GM23248 (cell line): ENCODE results near the gene NELFA. TPM values are rescaled to one million over a fixed set of nuclear protein-coding genes. Genes with fewer than 3 reads are reported as not detected.

Source experiments
- DNase-seq: peaks from one replicate; pipeline ENCODE4 v3.0.0-alpha.2; 2015
- H2AFZ ChIP-seq: fragments of 200-600 bp; sonication (generic); 2 replicates; pipeline ENCODE4 v1.6.1; 2016; ENCODE audit warnings: antibody characterized with exemption
- H3F3A ChIP-seq: fragments of 200-600 bp; sonication (generic); 2 replicates; pipeline ENCODE4 v1.6.1; 2016; ENCODE audit warnings: mild to moderate bottlenecking, antibody characterized with exemption, mixed run types; ENCODE audit not compliant: insufficient read depth
- H3K27ac ChIP-seq: fragments of 200-600 bp; sonication (generic); 2 replicates; pipeline ENCODE4 v1.5.1; 2016; ENCODE audit warnings: mild to moderate bottlenecking
- H3K27me3 ChIP-seq: fragments of 200-600 bp; sonication (generic); replicated peaks from 2 replicates; pipeline ENCODE4 v1.6.1; 2016; ENCODE audit warnings: mild to moderate bottlenecking; ENCODE audit not compliant: insufficient read depth
- H3K36me3 ChIP-seq: fragments of 200-600 bp; sonication (generic); 2 replicates; pipeline ENCODE4 v1.6.1; 2016; ENCODE audit warnings: low read depth, mild to moderate bottlenecking
- H3K4me1 ChIP-seq: fragments of 200-600 bp; sonication (generic); 2 replicates; pipeline ENCODE4 v1.6.1; 2016; ENCODE audit warnings: mild to moderate bottlenecking; ENCODE audit not compliant: insufficient read depth
- H3K4me2 ChIP-seq: fragments of 200-600 bp; sonication (generic); one replicate; pipeline ENCODE4 v1.6.1; 2016; ENCODE audit warnings: mild to moderate bottlenecking; ENCODE audit not compliant: unreplicated experiment
- H3K4me3 ChIP-seq: fragments of 200-600 bp; sonication (generic); 2 replicates; pipeline ENCODE4 v1.5.1; 2016; ENCODE audit warnings: mild to moderate bottlenecking
- H3K79me2 ChIP-seq: fragments of 200-600 bp; sonication (generic); 2 replicates; pipeline ENCODE4 v1.6.1; 2016; ENCODE audit warnings: mild to moderate bottlenecking; ENCODE audit not compliant: insufficient read depth
- H3K9ac ChIP-seq: fragments of 200-600 bp; sonication (generic); 2 replicates; pipeline ENCODE4 v1.6.1; 2016; ENCODE audit warnings: mild to moderate bottlenecking
- H3K9me2 ChIP-seq: fragments of 200-600 bp; sonication (generic); 2 replicates; pipeline ENCODE4 v1.6.1; 2016; ENCODE audit warnings: mixed run types, mild to moderate bottlenecking, moderate library complexity; ENCODE audit not compliant: insufficient read depth
- H3K9me3 ChIP-seq: fragments of 200-600 bp; sonication (generic); one replicate; pipeline ENCODE4 v1.6.1; 2017; ENCODE audit warnings: low read depth
- H4K20me1 ChIP-seq: fragments of 200-600 bp; sonication (generic); 2 replicates; pipeline ENCODE4 v1.6.0; 2016; ENCODE audit not compliant: insufficient read depth
- EZH2 ChIP-seq: fragments of 200-600 bp; sonication (generic); IDR thresholded peaks from 2 replicates; pipeline ENCODE4 v1.6.1; 2018; ENCODE audit warnings: antibody characterized with exemption, mild to moderate bottlenecking; ENCODE audit not compliant: insufficient read depth, poor library complexity, severe bottlenecking
- EZH2phosphoT487 ChIP-seq: fragments of 200-600 bp; sonication (generic); IDR thresholded peaks from 2 replicates; pipeline ENCODE4 v1.6.1; 2018; ENCODE audit warnings: antibody characterized with exemption, moderate library complexity, mild to moderate bottlenecking, low read depth; ENCODE audit not compliant: insufficient read depth
- WGBS, 2 experiments: methylation state at CpG; one replicate each; pipeline ENCODE4 v1.1.6; 2015 to 2017; ENCODE audit warnings: low lambda C conversion rate in 2 of 2, low coverage in 1 of 2; ENCODE audit errors: missing lambda C conversion rate in 2 of 2; 5-methylcytosine and 5-hydroxymethylcytosine counted together
- in situ Hi-C: fragments of 300-500 bp; cut with MboI; formaldehyde crosslinking; loops from 2 replicates; pipeline ENCODE4 v1.15.0; 2020
- polyA plus RNA-seq: library from polyadenylated mRNA; unstranded; fragments of >200 nt; fragmentation: Nextera tagmentation; extraction: Ambion mirVana; gene quantifications from 2 replicates; pipeline ENCODE4 v1.2.1, GENCODE V29; 2016
- total RNA-seq: library from RNA; depleted of rRNA; stranded (reverse); fragments of >200 nt; shearing (Covaris generic); gene quantifications from 2 replicates; pipeline ENCODE4 v1.2.3, GENCODE V29; 2014

The NELFA gene
- total and polyA plus RNA-seq, 2 experiments from 2014 or later, result 18.7 to 23.6 TPM

GRCh38 chr4:1987296-1987695 lies 21.5 kb downstream of the NELFA start:
- in situ Hi-C loops, result no loop called here
- 95 to 96% methylated on average over 18 to 19 of the region's 19 CpGs for WGBS, 2 experiments

GRCh38 chr4:1986578-1987210 lies 22.1 kb downstream of the NELFA start:
- Histone ChIP-seq H3F3A (peaks cover 8% of the 10 kb centered on the region; the same call in 1 of the 2 replicates), H3K9me3 (no peaks in the 10 kb centered on the region), H3K9ac (no peak overlapping the region), H3K9me2 (no peaks in the 10 kb centered on the region), H3K4me3 (no peak overlapping the region), H3K4me2 (no peak overlapping the region), H3K36me3 (peaks cover 18% of the 10 kb centered on the region; the same call in 1 of the 2 replicates), H4K20me1 (no peaks in the 10 kb centered on the region), H2AFZ (no peak overlapping the region), H3K4me1 (no peaks in the 10 kb centered on the region), H3K27ac (no peak overlapping the region), H3K79me2 (peaks cover 11% of the 10 kb centered on the region), H3K27me3 (no peaks in the 10 kb centered on the region)
- no peak for DNase-seq
- no peak for TF ChIP-seq EZH2phosphoT487
- TF ChIP-seq EZH2, result no peak
- WGBS, 2 experiments, result 88 to 96% methylated on average over 19 to 20 of the region's 22 CpGs
- in situ Hi-C loops, result no loop called here

More at GRCh38 chr4:1987296-1987695, 21.5 kb downstream of the NELFA start:
- Histone ChIP-seq H3K9me2 (no peaks in the 10 kb centered on the region), H4K20me1 (no peaks in the 10 kb centered on the region), H3F3A (peaks cover 2% of the 10 kb centered on the region; the same call in 1 of the 2 replicates), H3K4me1 (no peaks in the 10 kb centered on the region), H2AFZ (no peak overlapping the region), H3K9me3 (no peaks in the 10 kb centered on the region), H3K4me2 (no peak overlapping the region), H3K36me3 (peaks cover 12% of the 10 kb centered on the region; the same call in 1 of the 2 replicates), H3K79me2 (peaks cover 17% of the 10 kb centered on the region), H3K9ac (no peak overlapping the region), H3K27me3 (no peaks in the 10 kb centered on the region), H3K27ac (no peak overlapping the region), H3K4me3 (no peak overlapping the region)
- TF ChIP-seq EZH2 (no peak), EZH2phosphoT487 (no peak)
- no peak for DNase-seq

DNA sequence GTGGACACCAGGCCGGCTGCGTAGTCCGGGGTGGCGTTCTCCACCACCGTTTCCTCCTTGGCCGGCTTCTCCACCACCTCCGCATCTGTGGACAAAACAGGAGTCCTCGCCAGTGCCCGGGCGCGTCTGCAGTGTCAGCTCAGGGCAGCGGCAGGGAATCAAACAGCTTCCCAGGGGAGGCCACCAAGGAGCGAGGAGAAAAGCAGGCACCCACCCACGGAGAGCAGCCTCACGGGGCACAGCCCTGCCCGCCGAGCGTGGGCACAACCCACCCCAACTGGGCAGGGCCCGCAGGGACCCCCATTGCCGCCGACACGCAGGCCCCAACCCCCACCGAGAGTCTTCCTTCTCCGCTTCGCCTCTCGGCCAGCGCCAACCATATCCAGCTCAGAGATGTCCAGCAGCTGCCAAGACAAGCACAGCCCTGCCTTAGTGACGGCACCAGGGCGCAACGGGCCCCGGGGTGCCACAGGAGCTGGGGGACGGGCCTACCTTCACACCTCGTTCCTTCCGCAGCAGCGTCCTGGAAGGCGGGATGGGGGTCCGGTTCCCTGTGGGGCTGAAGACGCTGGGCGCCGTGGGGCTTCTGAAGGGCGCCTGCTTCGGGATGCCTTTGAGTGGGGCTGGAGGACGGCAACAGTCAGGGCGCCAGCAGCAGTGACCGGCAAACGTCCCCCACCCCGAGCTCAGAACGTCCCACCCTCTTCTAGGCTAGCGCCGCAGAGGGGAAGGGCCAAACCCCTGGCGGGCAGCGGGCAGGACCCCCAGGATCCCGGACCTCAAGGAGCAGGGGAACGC lies 22.8 kb downstream of the NELFA start:
- in situ Hi-C loops, result no loop called here
- Histone ChIP-seq H3K79me2 (peaks cover 4% of the 10 kb centered on the region), H3K4me1 (no peaks in the 10 kb centered on the region), H3K27ac (no peak overlapping the region), H3K27me3 (no peaks in the 10 kb centered on the region), H4K20me1 (no peaks in the 10 kb centered on the region), H2AFZ (no peak overlapping the region), H3K4me2 (no peak overlapping the region), H3F3A (peaks cover 11% of the 10 kb centered on the region; the same call in 1 of the 2 replicates), H3K4me3 (no peak overlapping the region), H3K9me2 (no peaks in the 10 kb centered on the region), H3K36me3 (peaks cover 25% of the 10 kb centered on the region; the same call in 1 of the 2 replicates), H3K9ac (no peak overlapping the region), H3K9me3 (no peaks in the 10 kb centered on the region)
- TF ChIP-seq EZH2 (no peak), EZH2phosphoT487 (no peak)
- WGBS, 2 experiments, result 94% methylated on average over 38 to 51 of the region's 54 CpGs
- no peak for DNase-seq

DNA sequence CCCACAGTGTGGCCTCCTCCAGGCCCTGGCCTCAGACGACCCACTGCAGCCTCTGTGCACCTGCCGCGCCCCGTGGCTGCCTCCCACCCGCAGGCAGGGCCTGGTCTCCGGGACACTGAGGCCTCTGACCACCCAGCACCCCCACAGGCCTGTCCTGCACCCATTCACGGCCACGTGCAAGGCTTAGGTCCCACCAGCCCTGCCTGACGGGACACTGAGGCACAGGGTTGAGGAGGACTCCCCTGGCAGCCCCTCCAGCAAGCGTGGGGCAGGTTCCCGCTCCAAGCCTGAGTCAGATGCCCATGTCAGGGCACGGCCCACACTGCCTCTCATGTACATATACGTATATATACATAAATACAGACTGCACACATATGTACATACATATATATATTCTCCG lies 23.5 kb downstream of the NELFA start:
- TF ChIP-seq EZH2, result no peak
- in situ Hi-C loops, result no loop called here
- Histone ChIP-seq H3K9me3 (no peaks in the 10 kb centered on the region), H3K9me2 (no peaks in the 10 kb centered on the region), H3K4me2 (no peak overlapping the region), H3K9ac (no peak overlapping the region), H2AFZ (no peak overlapping the region), H3K4me1 (no peaks in the 10 kb centered on the region), H3K27me3 (no peaks in the 10 kb centered on the region), H3K4me3 (no peak overlapping the region), H3K79me2 (no peaks in the 10 kb centered on the region), H3K36me3 (peaks cover 29% of the 10 kb centered on the region; the same call in 1 of the 2 replicates), H3F3A (peaks cover 11% of the 10 kb centered on the region; the same call in 1 of the 2 replicates), H4K20me1 (no peaks in the 10 kb centered on the region), H3K27ac (no peak overlapping the region)
- WGBS, 2 experiments, result 89 to 90% methylated on average over 13 to 14 of the region's 14 CpGs
- no peak for DNase-seq
